D721Med (cell line): Measurements from ENCODE around the gene BCDIN3D.
A peak's percentile ranks its signal among the peaks of the same experiment; 100 is the strongest.

Source experiments
- DNase-seq: peaks from one replicate; pipeline ENCODE4 v3.0.0; 2011; ENCODE audit warnings: low spot score; ENCODE audit not compliant: insufficient read length
- FAIRE-seq: peaks from 2 replicates; lab custom pipeline; 2011; peaks lifted over from hg19 to GRCh38; lab: Jason Lieb, UNC
- CTCF ChIP-seq: IDR thresholded peaks from 2 replicates; pipeline ENCODE4 v1.5.1; 2012; ENCODE audit warnings: mild to moderate bottlenecking, control low read depth; ENCODE audit not compliant: insufficient read depth; ENCODE audit errors: missing control alignments

BCDIN3D gene

GRCh38 chr12:49870501-49871262 is 27.8 kb upstream of the BCDIN3D start:
- TF ChIP-seq CTCF, result no peak
- DNase-seq, result no peak
- FAIRE-seq, result no peak

GRCh38 chr12:49869816-49870500 is 27.1 kb upstream of the BCDIN3D start:
- no peak for TF ChIP-seq CTCF
- DNase-seq (no peak), FAIRE-seq (no peak)

DNA sequence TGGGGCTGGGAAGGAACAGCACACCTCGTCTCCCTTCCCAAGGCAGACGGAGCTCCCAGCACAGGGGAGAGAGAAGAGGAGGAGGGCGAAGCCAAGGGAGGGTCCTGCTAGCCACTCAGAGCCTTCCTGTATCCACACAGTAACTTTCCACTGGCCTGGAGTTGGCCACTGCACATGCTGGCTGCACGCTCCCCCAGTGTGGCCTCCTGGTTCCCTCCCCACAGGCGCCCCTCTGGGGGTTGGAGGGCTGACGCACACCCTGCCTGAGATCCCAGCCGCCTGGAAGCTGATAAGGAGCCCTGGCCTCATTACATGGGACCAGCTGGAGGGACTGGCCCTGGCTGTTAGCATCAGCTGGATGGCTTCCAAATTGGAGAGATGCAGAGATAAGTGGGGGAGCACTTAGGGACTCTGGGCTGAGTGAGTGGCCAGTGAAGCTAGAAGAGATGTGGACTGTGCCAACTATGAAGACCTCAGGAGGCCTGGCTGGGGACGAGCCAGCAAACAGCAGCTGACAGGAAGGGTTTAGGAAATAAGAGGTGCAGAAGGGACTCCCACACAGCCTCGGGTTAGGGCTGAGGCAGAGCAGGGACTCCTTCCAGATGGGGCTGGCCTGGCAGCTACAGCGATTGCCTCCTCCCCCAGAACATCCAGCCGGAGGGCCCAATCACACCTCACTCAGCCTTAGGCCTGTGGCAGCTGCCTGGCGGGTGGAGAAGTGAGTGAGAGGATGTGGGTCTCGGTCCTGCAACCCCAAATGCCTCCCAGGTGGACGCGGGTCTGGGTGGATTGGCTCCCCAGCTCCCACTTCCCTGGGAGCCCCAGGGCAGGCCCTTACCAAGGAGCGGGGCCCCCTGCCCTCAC is 26.3 kb upstream of the BCDIN3D start:
- no peak for DNase-seq
- FAIRE-seq, result no peak
- no peak for TF ChIP-seq CTCF

GRCh38 chr12:49868449-49868848 is 25.5 kb upstream of the BCDIN3D start:
- no peak for TF ChIP-seq CTCF
- DNase-seq (no peak), FAIRE-seq (no peak)

GRCh38 chr12:49867570-49868341 is 24.9 kb upstream of the BCDIN3D start:
- FAIRE-seq (no peak), DNase-seq (no peak)
- TF ChIP-seq CTCF, result no peak

DNA sequence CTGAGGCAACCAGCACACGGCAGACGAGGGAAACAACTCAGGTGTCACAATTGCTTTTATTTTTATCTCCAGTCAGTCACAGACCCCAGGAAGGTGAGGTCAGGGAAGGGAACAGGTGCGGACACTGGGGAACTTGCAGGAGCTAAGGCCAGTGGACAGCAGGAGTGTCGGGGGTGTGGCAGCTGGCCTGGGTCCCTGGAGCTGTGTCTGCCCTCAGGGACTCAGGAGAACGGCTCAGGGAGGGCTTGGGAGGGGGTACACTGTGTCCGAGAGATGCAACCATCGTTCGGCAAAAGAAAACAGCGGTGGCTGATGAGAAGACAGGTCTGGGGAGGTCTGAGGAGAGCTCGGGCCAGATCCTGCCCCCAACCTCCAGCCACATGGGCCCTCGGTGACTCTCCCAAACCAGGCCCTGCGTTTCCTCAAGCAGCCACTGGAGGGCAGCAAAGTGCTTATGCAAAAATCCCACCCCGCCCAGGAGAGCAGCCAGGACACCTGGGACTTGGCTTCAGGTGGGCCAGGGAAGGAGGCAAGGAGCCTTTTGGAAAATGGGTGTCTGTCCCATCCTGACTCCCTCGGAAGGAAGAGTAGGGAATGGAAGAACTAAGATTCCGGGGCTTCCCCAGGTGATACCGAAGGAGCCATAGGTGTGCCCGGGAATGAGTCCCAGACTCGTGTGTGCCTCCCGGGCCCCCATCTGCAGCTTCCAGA is 24.1 kb upstream of the BCDIN3D start:
- DNase-seq, result peak; percentile 83
- TF ChIP-seq CTCF, result peak; percentile 91
- FAIRE-seq, result no peak
